Muscle layer of duodenum (tissue), 2 donors: ENCODE measurements around the gene ERCC1.
A peak's percentile ranks its signal among the peaks of the same experiment; 100 is the strongest.
"Not testable (repeated sequence)": the region's sequence is repeated elsewhere in the genome, so short reads cannot be mapped to it uniquely, and the experiment has no call there.

Experiments
- H3K27ac ChIP-seq: one replicate; pipeline ENCODE4 v1.7.0; 2013; ENCODE audit warnings: mild to moderate bottlenecking, low read length
- H3K27me3 ChIP-seq: one replicate; pipeline ENCODE4 v1.7.0; 2013; ENCODE audit warnings: low read depth, mild to moderate bottlenecking, control low read depth, low read length
- H3K36me3 ChIP-seq, 2 donors: one replicate each; pipeline ENCODE4 v1.7.0; 2013; ENCODE audit warnings: low read length in 2 of 2, control low read depth in 1 of 2, mild to moderate bottlenecking in 1 of 2; ENCODE audit not compliant: insufficient read depth in 2 of 2, control insufficient read depth in 1 of 2
- H3K4me1 ChIP-seq, 2 donors: one replicate each; pipeline ENCODE4 v1.7.0; 2013; ENCODE audit warnings: low read length in 2 of 2, mild to moderate bottlenecking in 2 of 2, control low read depth in 1 of 2, moderate library complexity in 1 of 2; ENCODE audit not compliant: insufficient read depth in 2 of 2, control insufficient read depth in 1 of 2
- H3K4me3 ChIP-seq, 2 donors: one replicate each; pipeline ENCODE4 v1.7.0; 2013; ENCODE audit warnings: low read length in 2 of 2, low read depth in 1 of 2, mild to moderate bottlenecking in 1 of 2
- H3K9me3 ChIP-seq, 2 donors: one replicate each; pipeline ENCODE4 v1.7.0; 2013; ENCODE audit warnings: low read length in 2 of 2, control low read depth in 1 of 2, mild to moderate bottlenecking in 1 of 2; ENCODE audit not compliant: control insufficient read depth in 1 of 2
- donor health status: healthy.

Gene ERCC1

DNA sequence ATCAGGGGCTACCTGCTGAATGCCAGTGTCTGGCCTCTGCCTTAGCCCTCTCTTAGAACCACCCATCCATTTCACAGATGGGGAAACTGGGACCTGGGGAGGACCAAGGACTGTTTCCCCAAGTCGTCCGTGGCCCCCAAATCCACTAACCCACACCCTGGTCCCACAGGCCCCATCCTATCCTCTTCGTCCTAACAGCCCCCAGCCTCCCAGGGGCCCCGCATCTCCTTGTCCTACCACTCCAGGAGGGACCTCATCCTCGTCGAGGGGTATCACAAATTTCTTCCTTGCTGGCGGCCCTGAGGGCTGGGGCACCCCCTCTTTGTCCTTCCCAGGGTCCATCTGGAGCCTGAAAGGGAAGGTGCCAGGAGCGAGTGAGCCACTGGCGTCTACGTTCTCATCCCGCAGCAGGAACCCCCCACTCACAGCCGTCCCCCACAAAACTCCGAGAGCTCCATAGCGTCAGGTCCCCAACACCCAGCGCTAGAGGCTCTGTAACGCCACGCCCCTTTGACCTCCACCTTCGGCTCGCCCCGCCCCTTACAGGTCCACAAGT lies 606 bp downstream of the ERCC1 start:
- H3K4me1 ChIP-seq: peaks cover 0 to 12% of the 10 kb centered on the region in 2 donors
- H3K27ac ChIP-seq: peak overlapping the region; percentile 67
- no peaks in the 10 kb centered on the region for H3K36me3 ChIP-seq

DNA sequence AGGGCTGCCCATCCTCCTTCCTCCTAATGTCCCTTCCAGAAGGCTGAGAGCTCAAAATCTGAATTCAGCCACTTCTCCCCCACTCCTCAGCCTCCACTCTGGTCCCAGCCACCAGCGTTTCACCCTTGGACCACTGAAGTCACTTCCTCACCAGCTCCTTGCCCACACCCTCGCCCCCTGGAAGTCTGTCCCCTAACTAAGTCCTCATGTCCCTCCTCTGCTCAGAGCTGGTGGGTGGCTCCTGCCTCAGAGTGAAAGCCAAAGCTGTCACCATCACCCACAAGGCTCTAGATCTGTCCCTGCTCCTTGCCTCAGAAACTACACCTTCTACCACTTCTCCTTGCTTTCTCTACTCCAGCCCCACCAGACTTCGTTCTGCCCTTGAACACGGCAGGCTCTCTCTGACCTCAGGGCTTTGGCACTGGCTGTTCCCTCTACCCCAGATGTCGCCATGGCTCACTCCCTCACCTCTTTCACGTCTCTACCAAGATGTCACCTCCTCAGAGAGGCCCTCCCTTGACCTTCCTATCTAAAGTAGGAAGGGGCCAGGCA lies 1.7 kb downstream of the ERCC1 start:
- Histone ChIP-seq H3K27me3 (no peaks in the 10 kb centered on the region), H3K4me1 (peaks cover 0 to 12% of the 10 kb centered on the region in 2 donors), H3K4me3 (no peak overlapping the region), H3K36me3 (no peaks in the 10 kb centered on the region), H3K27ac (no peak overlapping the region), H3K9me3 (no peaks in the 10 kb centered on the region)

More for the DNA sequence above, 606 bp downstream of the ERCC1 start:
- H3K4me3 ChIP-seq: peak overlapping the region; percentile 74 to 81
- H3K27me3 ChIP-seq: no peaks in the 10 kb centered on the region
- no peaks in the 10 kb centered on the region for H3K9me3 ChIP-seq

DNA sequence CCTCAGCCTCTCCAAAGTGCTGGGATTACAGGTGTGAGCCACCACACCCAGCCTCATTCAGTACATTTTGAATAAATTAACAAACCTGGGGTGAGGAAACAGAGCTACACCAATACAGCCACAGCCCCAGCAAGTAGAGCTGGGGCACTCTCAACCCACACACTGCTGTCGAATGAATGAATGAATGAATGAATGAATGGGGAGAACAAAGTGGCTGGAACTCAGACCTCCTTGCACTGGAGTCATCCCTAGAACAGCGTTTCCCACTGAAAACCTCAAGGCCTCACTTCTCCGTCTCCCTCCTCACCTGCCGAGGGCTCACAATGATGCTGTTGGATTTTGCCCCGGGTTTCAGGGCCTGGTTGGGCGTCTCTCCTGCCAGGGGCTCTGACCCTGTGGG lies 2.8 kb downstream of the ERCC1 start:
- no peaks in the 10 kb centered on the region for H3K27me3 ChIP-seq
- no peak overlapping the region for H3K27ac ChIP-seq
- H3K4me1 ChIP-seq: peaks cover 0 to 16% of the 10 kb centered on the region in 2 donors
- H3K4me3 ChIP-seq: no peak overlapping the region
- no peaks in the 10 kb centered on the region for H3K9me3 ChIP-seq
- no peaks in the 10 kb centered on the region for H3K36me3 ChIP-seq

DNA sequence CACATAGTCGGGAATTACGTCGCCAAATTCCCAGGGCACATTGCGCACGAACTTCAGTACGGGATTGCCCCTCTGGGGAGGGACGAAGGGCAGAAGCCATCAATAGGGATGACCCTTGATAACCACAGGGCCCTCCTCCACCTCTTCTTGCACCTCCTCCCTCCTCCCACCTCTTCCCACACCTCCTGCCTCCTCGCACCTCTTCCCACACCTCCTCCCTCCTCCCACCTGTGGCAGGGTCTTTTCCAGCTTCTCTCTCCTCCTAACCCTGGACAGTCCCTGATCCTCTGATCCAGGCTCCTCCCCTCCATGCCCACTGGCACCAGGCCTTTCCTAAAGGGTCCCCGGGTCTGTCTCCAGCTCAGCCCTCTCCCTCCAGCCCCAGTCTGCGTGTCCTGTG lies 3.4 kb downstream of the ERCC1 start:
- Histone ChIP-seq H3K4me3 (no peak overlapping the region), H3K36me3 (no peaks in the 10 kb centered on the region), H3K27ac (no peak overlapping the region), H3K4me1 (peaks cover 0 to 16% of the 10 kb centered on the region in 2 donors), H3K9me3 (no peaks in the 10 kb centered on the region), H3K27me3 (no peaks in the 10 kb centered on the region)

DNA sequence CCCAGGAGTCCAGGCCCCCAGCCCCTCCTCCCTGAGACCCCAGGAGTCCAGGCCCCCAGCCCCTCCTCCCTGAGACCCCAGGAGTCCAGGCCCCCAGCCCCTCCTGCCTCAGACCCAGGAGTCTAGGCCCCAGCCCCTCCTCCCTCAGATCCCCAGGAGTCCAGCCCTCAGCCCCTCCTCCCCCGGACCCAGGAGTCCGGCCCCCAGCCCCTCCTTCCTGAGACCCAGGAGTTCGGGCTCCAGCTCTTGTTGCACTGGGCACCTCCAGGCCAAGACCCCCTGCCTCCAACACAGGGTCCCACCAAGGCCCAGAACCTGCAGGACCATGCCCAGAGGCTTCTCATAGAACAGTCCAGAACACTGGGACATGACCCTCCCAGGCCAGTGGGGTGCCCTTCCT lies 3.8 kb downstream of the ERCC1 start:
- Histone ChIP-seq H3K4me1 (peaks cover 0 to 16% of the 10 kb centered on the region in 2 donors), H3K27ac (no peak overlapping the region), H3K27me3 (no peaks in the 10 kb centered on the region), H3K9me3 (no peaks in the 10 kb centered on the region), H3K4me3 (no peak overlapping the region), H3K36me3 (no peaks in the 10 kb centered on the region)

DNA sequence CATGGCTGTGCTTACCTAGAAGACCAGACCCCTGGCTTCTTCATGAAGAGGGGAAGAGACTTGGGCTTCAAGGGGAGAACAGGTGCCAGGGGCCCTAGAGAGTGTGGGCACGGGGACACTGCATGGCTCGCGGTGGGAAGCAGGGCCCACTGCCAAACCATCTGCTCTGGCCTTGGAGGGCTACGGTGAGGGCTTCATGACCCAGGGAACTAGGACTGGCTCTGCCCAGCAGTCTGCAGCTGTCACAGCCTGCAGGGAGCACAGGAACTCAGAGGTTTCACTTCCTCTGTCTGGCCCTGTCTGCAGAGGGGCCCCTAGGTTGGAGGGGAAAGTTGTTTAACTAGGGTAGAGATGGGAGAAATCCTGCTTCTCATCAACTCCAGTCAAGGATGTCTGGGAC lies 4.3 kb downstream of the ERCC1 start:
- peaks cover 0 to 16% of the 10 kb centered on the region in 2 donors for H3K4me1 ChIP-seq
- H3K9me3 ChIP-seq: no peaks in the 10 kb centered on the region
- no peak overlapping the region for H3K27ac ChIP-seq
- H3K36me3 ChIP-seq: peaks cover 0 to 5% of the 10 kb centered on the region in 2 donors
- no peaks in the 10 kb centered on the region for H3K27me3 ChIP-seq
- H3K4me3 ChIP-seq: no peak overlapping the region

DNA sequence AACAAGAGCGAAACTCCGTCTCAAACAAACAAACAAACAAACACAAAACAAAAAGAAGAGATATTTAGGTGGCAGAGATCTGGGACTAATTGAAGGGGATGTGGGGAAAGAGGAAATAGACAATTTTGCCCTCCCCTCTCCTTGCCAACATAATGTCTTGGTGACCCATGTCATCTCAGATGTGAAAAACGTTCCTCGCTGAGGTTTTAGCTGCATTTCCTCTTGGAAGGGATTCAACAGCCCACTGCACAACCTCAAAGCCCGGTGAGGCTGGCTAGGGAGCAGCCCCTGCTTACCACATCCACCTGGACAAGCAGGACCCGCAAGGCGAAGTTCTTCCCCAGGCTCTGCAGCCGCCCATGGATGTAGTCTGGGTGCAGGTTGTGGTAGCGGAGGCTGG lies 4.9 kb downstream of the ERCC1 start:
- peaks cover 0 to 17% of the 10 kb centered on the region in 2 donors for H3K4me1 ChIP-seq
- H3K36me3 ChIP-seq: peaks cover 4 to 7% of the 10 kb centered on the region in 2 donors
- H3K27ac ChIP-seq: no peak overlapping the region
- no peak overlapping the region for H3K4me3 ChIP-seq
- no peaks in the 10 kb centered on the region for H3K27me3 ChIP-seq
- no peaks in the 10 kb centered on the region for H3K9me3 ChIP-seq

DNA sequence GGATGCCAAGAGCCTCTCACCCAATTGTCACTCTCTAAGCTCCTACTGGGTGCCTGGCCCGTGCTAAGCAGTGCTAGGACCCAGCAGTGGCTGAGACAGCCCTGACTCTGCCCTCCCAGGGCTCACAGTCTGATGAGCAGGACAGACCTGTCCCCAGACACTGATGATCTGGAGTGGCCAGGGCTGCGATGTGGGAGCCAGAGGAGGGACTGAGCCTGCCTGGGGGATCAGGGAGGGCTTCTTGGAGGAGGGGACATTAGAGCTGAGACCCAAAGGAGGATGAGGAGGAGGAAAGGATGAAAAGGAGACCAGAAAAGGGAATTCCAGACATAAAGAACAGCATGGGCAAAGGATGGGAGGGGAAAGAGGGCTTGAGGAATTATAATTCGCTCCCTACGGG lies 6.6 kb downstream of the ERCC1 start:
- H3K36me3 ChIP-seq: peaks cover 12% of the 10 kb centered on the region in 2 donors
- H3K9me3 ChIP-seq: no peaks in the 10 kb centered on the region
- H3K27ac ChIP-seq: no peak overlapping the region
- H3K4me1 ChIP-seq: peaks cover 0 to 13% of the 10 kb centered on the region in 2 donors
- H3K4me3 ChIP-seq: no peak overlapping the region
- no peaks in the 10 kb centered on the region for H3K27me3 ChIP-seq

DNA sequence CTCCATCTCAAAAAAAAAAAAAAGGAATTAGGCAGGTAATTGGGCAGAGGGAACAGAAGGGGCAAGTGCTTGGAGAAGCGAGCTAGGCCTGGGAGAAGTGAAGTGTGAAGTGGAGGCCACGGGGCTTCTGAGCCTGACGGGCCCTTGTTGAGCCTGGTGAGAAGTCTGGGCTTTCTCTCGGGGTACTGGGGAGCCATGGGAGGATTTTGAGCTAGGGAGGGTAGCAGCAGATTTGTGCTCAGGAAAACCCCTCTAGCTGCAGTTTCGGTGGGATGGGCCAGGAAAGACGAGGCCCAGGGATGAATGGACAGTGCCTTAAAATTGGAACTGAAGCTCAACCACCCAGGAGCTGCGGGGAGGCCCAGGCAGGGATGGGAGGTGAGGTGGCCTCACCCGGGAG lies 9.2 kb downstream of the ERCC1 start:
- H3K4me1 ChIP-seq: peaks cover 0 to 7% of the 10 kb centered on the region in 2 donors
- no peaks in the 10 kb centered on the region for H3K27me3 ChIP-seq
- peaks cover 12 to 18% of the 10 kb centered on the region in 2 donors for H3K36me3 ChIP-seq
- H3K4me3 ChIP-seq: no peak overlapping the region
- H3K27ac ChIP-seq: no peak overlapping the region
- H3K9me3 ChIP-seq: no peaks in the 10 kb centered on the region

DNA sequence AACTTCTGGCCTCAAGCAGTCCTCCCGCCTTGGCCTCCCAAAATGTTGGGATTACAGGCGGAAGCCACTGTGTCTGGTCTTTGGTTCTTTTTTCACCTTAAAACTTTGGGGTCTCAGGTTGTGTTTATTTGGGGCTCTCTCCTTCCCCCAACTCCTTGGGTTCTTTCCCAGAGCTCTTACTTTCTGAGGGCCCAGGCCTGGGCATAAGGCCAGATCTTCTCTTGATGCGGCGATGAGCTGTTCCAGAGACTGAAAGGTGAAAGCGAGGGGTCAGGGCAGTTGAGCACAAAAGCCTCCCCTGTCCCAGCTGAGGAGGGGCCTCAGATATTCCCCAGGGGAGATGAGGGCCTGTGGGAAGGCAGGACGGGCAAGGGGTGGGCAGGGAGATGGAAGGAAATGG lies 10.2 kb downstream of the ERCC1 start:
- H3K4me1 ChIP-seq: peaks cover 0 to 7% of the 10 kb centered on the region in 2 donors
- H3K4me3 ChIP-seq: no peak overlapping the region
- H3K27ac ChIP-seq: no peak overlapping the region
- no peaks in the 10 kb centered on the region for H3K9me3 ChIP-seq
- peaks cover 12 to 24% of the 10 kb centered on the region in 2 donors for H3K36me3 ChIP-seq
- no peaks in the 10 kb centered on the region for H3K27me3 ChIP-seq

DNA sequence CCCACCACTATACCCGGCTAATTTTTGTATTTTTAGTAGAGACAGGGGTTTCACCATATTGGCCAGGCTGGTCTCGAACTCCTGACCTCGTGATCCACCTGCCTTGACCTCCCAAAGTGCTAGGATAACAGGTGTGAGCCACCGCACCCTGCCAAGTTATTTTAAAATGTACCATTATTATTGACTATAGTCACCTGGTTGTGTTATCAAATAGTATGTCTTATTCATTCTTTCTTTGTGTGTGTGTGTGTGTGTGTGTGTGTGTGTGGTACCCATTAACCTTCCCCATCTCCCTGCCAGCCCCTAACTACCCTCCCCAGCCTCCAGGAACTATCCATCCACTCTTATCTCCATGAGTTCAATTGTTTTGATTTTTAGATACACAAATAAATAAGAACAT lies 13.4 kb downstream of the ERCC1 start:
- H3K9me3 ChIP-seq, H3K4me3 ChIP-seq, H3K27me3 ChIP-seq, H3K27ac ChIP-seq: not testable (repeated sequence)
- peaks cover 12 to 34% of the 10 kb centered on the region in 2 donors for H3K36me3 ChIP-seq
- peaks cover 4 to 14% of the 10 kb centered on the region in 2 donors for H3K4me1 ChIP-seq

DNA sequence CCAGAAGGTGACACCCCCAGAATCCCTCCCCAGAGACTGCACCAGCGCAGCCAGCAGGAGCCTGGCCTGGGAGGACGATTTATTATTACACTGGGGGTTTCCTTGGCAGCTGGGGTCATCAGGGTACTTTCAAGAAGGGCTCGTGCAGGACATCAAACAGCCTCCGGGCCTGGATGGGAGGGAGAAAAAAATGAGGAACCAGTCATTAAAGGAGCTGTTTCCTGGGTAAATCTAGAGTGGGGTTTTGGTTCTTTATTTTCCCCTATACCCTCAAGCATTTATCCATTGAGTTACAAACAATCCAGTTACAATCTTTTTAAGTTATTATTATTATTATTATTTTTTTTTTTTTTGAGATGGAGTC lies 14.2 kb downstream of the ERCC1 start:
- Histone ChIP-seq H3K9me3 (no peaks in the 10 kb centered on the region), H3K27me3 (peaks cover 5% of the 10 kb centered on the region), H3K36me3 (peaks cover 8 to 34% of the 10 kb centered on the region in 2 donors), H3K27ac (no peak overlapping the region), H3K4me1 (peaks cover 4 to 22% of the 10 kb centered on the region in 2 donors), H3K4me3 (no peak overlapping the region)
